GM12878 (cell line): ENCODE data around the gene OSCP1. TPM values are rescaled to one million over a fixed set of nuclear protein-coding genes. Genes with fewer than 3 reads are reported as not detected.

Experiments
- ATAC-seq: fragments of 200-7000 bp; cut with Tn5 transposase; 3 replicates; pipeline ENCODE4 v1.9.1; 2020; ENCODE audit warnings: mild to moderate bottlenecking, moderate library complexity
- BruUV-seq: library from RNA; stranded (reverse); fragments of 400-500 nt; replicated peaks from 2 replicates; lab custom pipeline; 2021; lab: Mats Ljungman, UMichigan
- CTCF ChIA-PET: fragments of 300-600 bp; sonication (Branson Sonifier 250); formaldehyde crosslinking; extraction: SDS; loops from one replicate; lab custom pipeline; 2021; ENCODE audit warnings: inconsistent platforms; lab: Yijun Ruan, JAX
- POLR2A ChIA-PET: fragments of 350-600 bp; formaldehyde crosslinking; extraction: SDS; loops from one replicate; lab custom pipeline; 2021; ENCODE audit warnings: inconsistent platforms; lab: Charles Lee
- RAD21 ChIA-PET: fragments of 300-600 bp; sonication (Branson Sonifier 250); formaldehyde crosslinking; loops from one replicate; lab custom pipeline; 2023; ENCODE audit warnings: antibody characterized with exemption; ENCODE audit not compliant: unreplicated experiment; lab: Charles Lee
- SMC1A ChIA-PET: fragments of 300-600 bp; sonication (Branson Sonifier 250); formaldehyde crosslinking; loops from one replicate; lab custom pipeline; 2023; ENCODE audit not compliant: unreplicated experiment, uncharacterized antibody; lab: Charles Lee
- DNase-seq: peaks from one replicate; pipeline ENCODE4 v3.0.0-alpha.2; 2011; ENCODE audit warnings: low read depth, low spot score
- FAIRE-seq: peaks from 3 replicates; lab custom pipeline; 2011; peaks lifted over from hg19 to GRCh38; lab: Jason Lieb, UNC
- H2AFZ ChIP-seq: 2 replicates; pipeline ENCODE4 v1.6.0; 2011; ENCODE audit warnings: low read depth, low read length, control low read depth; ENCODE audit not compliant: control insufficient read depth
- H3K27ac ChIP-seq: 2 replicates; pipeline ENCODE4 v1.5.1; 2011; ENCODE audit warnings: control low read depth; ENCODE audit not compliant: control insufficient read depth, insufficient read depth
- H3K27me3 ChIP-seq, 2 experiments: replicated peaks in 1 of 2; 2 replicates each; pipeline versions ENCODE4 v1.6.0 to v1.6.1; 2011; ENCODE audit warnings: low read length in 1 of 2; ENCODE audit not compliant: control insufficient read depth in 2 of 2, insufficient read depth in 2 of 2
- H3K36me3 ChIP-seq, 2 experiments: 2 replicates each; pipeline ENCODE4 v1.5.1; 2011; ENCODE audit warnings: low read length in 1 of 2; ENCODE audit not compliant: control insufficient read depth in 2 of 2, insufficient read depth in 2 of 2
- H3K4me1 ChIP-seq: 2 replicates; pipeline ENCODE4 v1.6.1; 2011; ENCODE audit warnings: mild to moderate bottlenecking, low read length, moderate library complexity, mixed read lengths; ENCODE audit not compliant: control insufficient read depth, insufficient read depth
- H3K4me2 ChIP-seq: 2 replicates; pipeline ENCODE4 v1.6.0; 2011; ENCODE audit warnings: control low read depth; ENCODE audit not compliant: control insufficient read depth, insufficient read depth
- H3K4me3 ChIP-seq: fragments of 200-600 bp; sonication (generic); 2 replicates; pipeline ENCODE4 v1.5.1; 2016
- H3K79me2 ChIP-seq: 2 replicates; pipeline ENCODE4 v1.6.0; 2011; ENCODE audit warnings: low read length; ENCODE audit not compliant: control insufficient read depth, insufficient read depth
- H3K9ac ChIP-seq: 2 replicates; pipeline ENCODE4 v1.8.0; 2011; ENCODE audit warnings: low read length, control low read depth, mixed read lengths; ENCODE audit not compliant: control insufficient read depth, insufficient read depth
- H3K9me3 ChIP-seq: replicated peaks from 3 replicates; pipeline ENCODE4 v1.5.1; 2011; ENCODE audit warnings: mild to moderate bottlenecking, low read length; ENCODE audit not compliant: control insufficient read depth, insufficient read depth
- H4K20me1 ChIP-seq: 2 replicates; pipeline ENCODE4 v1.6.0; 2011; ENCODE audit not compliant: control insufficient read depth, insufficient read depth
- RAD21 ChIP-seq: IDR thresholded peaks from 2 replicates; pipeline ENCODE4 v1.6.1; 2011; ENCODE audit warnings: mild to moderate bottlenecking, low read depth, low read length, moderate library complexity; ENCODE audit not compliant: insufficient read depth
- SMC3 ChIP-seq: IDR thresholded peaks from 2 replicates; pipeline ENCODE4 v1.6.1; 2011; ENCODE audit warnings: low read length, improper control_type of control experiment, borderline replicate concordance
- WGBS: methylation state at CpG from one replicate; pipeline ENCODE4 v1.1.6; 2016; ENCODE audit warnings: low lambda C conversion rate; ENCODE audit not compliant: insufficient replicate concordance, insufficient coverage; ENCODE audit errors: missing lambda C conversion rate; 5-methylcytosine and 5-hydroxymethylcytosine counted together
- in situ Hi-C: fragments of 300-500 bp; cut with MboI; formaldehyde crosslinking; loops from 9 replicates; pipeline ENCODE4 v1.14.3; 2018; ENCODE audit warnings: mixed read lengths
- intact Hi-C: fragments of 100-400 bp; cut with micrococcal nuclease; formaldehyde crosslinking; loops from one replicate; pipeline ENCODE4 v1.14.2; 2022; ENCODE audit not compliant: unreplicated experiment
- polyA plus RNA-seq, 11 experiments: library from polyadenylated mRNA; depleted of rRNA in 4 of 11; unstranded in 6 of 11; stranded (reverse) in 5 of 11; fragments of >200 nt; fragmentation: Nextera tagmentation in 4 of 11; fragmentation: Illumina TruSeq in 1 of 11; extraction: Ambion mirVana in 4 of 11; extraction: Trizol in 1 of 11; gene quantifications; 1 replicate in 1 of 11; 2 replicates in 10 of 11; pipeline versions ENCODE4 v1.2.1 to v1.2.3, GENCODE V29; 2011 to 2016; ENCODE audit warnings: inconsistent platforms in 2 of 11, missing spikeins in 2 of 11, low read depth in 1 of 11
- total RNA-seq, 4 experiments: library from RNA; depleted of rRNA in 3 of 4; stranded (reverse); fragments of >200 nt in 3 of 4; fragmentation: Illumina TruSeq in 1 of 4; extraction: Trizol in 1 of 4; gene quantifications; 2 replicates each; pipeline versions ENCODE4 v1.2.1 to v1.2.3, GENCODE V29; 2013 to 2021
- TF ChIP-seq, protein P1 (sequence below), 3 experiments: IDR thresholded peaks in 2 of 3; conservative IDR thresholded peaks in 1 of 3; 2 replicates each; pipeline ENCODE4 v1.5.1; 2011; ENCODE audit warnings: low read depth in 3 of 3, low read length in 3 of 3, mild to moderate bottlenecking in 3 of 3, control low read depth in 2 of 3, moderate library complexity in 2 of 3, inconsistent platforms in 1 of 3, mixed read lengths in 1 of 3; ENCODE audit not compliant: control insufficient read depth in 2 of 3, insufficient read depth in 1 of 3; ENCODE audit errors: extremely low read depth in 1 of 3
- TF ChIP-seq, protein P2 (sequence below): fragments of 150-350 bp; IDR thresholded peaks from 2 replicates; pipeline ENCODE4 v1.6.1; 2016; ENCODE audit warnings: low read depth, low read length

OSCP1 gene
- total and polyA plus RNA-seq, 10 of the 15 experiments (the other 5 are each of a cell fraction or from before 2014, with no cell fraction given) = 1.8 to 5.9 (median 3.0) TPM

DNA sequence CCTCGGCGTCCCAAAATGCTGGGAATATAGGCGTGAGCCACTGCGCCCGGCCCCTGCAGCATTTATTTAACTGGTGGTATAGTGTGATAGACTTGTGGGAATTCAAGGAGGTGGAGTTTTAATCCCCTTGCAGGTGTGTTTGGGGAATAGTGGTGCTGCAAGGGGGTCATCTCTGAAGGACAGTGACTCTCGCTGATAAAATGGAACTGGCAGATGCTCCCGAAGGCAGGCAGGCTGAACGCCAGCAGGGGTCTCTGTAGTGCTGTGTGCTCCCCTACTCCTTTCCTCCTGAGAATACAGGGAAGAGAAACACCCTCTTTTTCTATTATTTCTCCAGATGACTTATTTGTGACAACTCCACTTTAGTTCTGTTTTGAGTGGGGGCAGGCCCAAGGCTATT lies 4.0 kb downstream of the OSCP1 start:
- H3K36me3 ChIP-seq = no peaks in the 10 kb centered on the region
- TF ChIP-seq, protein P1, sequence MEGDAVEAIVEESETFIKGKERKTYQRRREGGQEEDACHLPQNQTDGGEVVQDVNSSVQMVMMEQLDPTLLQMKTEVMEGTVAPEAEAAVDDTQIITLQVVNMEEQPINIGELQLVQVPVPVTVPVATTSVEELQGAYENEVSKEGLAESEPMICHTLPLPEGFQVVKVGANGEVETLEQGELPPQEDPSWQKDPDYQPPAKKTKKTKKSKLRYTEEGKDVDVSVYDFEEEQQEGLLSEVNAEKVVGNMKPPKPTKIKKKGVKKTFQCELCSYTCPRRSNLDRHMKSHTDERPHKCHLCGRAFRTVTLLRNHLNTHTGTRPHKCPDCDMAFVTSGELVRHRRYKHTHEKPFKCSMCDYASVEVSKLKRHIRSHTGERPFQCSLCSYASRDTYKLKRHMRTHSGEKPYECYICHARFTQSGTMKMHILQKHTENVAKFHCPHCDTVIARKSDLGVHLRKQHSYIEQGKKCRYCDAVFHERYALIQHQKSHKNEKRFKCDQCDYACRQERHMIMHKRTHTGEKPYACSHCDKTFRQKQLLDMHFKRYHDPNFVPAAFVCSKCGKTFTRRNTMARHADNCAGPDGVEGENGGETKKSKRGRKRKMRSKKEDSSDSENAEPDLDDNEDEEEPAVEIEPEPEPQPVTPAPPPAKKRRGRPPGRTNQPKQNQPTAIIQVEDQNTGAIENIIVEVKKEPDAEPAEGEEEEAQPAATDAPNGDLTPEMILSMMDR (IDR thresholded peaks at IDR 0.05 in 2 of 3, conservative IDR thresholded peaks at IDR 0.05 in 1 of 3; ENCODE audit: control insufficient read depth in 2 of 3, extremely low read depth in 1 of 3, insufficient read depth in 1 of 3, low read depth in 3 of 3, low read length in 3 of 3) = peak; percentile 45 to 55 (median 55); a peak in 4 of 6 replicates
- peak; percentile 56 for TF ChIP-seq RAD21
- peak; percentile 23; the same call in 1 of the 2 replicates for TF ChIP-seq SMC3
- TF ChIP-seq, protein P2, sequence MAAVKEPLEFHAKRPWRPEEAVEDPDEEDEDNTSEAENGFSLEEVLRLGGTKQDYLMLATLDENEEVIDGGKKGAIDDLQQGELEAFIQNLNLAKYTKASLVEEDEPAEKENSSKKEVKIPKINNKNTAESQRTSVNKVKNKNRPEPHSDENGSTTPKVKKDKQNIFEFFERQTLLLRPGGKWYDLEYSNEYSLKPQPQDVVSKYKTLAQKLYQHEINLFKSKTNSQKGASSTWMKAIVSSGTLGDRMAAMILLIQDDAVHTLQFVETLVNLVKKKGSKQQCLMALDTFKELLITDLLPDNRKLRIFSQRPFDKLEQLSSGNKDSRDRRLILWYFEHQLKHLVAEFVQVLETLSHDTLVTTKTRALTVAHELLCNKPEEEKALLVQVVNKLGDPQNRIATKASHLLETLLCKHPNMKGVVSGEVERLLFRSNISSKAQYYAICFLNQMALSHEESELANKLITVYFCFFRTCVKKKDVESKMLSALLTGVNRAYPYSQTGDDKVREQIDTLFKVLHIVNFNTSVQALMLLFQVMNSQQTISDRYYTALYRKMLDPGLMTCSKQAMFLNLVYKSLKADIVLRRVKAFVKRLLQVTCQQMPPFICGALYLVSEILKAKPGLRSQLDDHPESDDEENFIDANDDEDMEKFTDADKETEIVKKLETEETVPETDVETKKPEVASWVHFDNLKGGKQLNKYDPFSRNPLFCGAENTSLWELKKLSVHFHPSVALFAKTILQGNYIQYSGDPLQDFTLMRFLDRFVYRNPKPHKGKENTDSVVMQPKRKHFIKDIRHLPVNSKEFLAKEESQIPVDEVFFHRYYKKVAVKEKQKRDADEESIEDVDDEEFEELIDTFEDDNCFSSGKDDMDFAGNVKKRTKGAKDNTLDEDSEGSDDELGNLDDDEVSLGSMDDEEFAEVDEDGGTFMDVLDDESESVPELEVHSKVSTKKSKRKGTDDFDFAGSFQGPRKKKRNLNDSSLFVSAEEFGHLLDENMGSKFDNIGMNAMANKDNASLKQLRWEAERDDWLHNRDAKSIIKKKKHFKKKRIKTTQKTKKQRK = no peak
- no peak overlapping the region for H3K9ac ChIP-seq
- intact Hi-C loops (no loop called here), in situ Hi-C loops (no loop called here)
- no peaks in the 10 kb centered on the region for H3K27me3 ChIP-seq
- no peak overlapping the region for H3K4me2 ChIP-seq
- ChIA-PET POLR2A (no interaction called here), SMC1A (interaction anchor here (1.0 to 1.2 kb wide), 2 partner anchors 11 to 70 kb away, joined by 3 read pairs; no protein-coding TSS in a partner anchor), CTCF (interaction anchor here (0.9 to 1.0 kb wide), 2 partner anchors 12 to 146 kb away, joined by 3 read pairs; no protein-coding TSS in a partner anchor), RAD21 (interaction anchor here (0.8 kb wide), 1 partner anchor 104 kb away, joined by 3 read pairs; no protein-coding TSS in a partner anchor)
- 58% methylated on average over 8 of the region's 8 CpGs for WGBS
- DNase-seq = no peak
- H3K4me1 ChIP-seq = no peaks in the 10 kb centered on the region
- peak overlapping the region; percentile 34 for H2AFZ ChIP-seq
- no peak for ATAC-seq
- no peaks in the 10 kb centered on the region for H3K9me3 ChIP-seq
- H3K79me2 ChIP-seq = no peaks in the 10 kb centered on the region; the same call in 1 of the 2 replicates
- FAIRE-seq = peak; percentile 18
- BruUV-seq = no TSS peak
- H3K27ac ChIP-seq = no peak overlapping the region
- no peak overlapping the region for H3K4me3 ChIP-seq
- H4K20me1 ChIP-seq = no peaks in the 10 kb centered on the region
